ENCODE measurements around the gene LMO3.

DNA sequence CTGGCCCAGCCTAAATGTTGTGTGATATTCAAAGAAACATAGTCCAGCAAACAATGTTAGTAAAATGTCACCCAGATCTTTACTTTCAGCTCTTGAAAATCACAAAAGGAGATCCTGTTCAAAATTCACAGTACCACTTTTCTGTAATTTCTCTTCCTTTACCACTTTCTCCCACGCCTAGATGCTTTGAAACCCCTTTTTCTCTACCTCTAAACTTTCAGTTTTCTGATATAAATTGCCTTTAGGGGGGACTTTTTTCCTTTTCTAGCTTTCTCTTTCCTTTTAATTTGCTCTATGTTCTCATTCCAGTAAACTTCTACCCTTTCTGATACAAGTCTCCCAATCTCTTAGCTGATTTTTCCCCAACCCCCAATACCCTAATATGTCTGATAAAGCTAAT is 101.8 kb downstream of the LMO3 start:
- TF ChIP-seq NR2C2 (CRISPR knock-in tag; IDR thresholded peaks at IDR 0.05; ENCODE audit: borderline replicate concordance) (no peak), ZNF329 (CRISPR knock-in tag; IDR thresholded peaks at IDR 0.05; ENCODE audit: low read depth) (no peak), CTCF (CRISPR knock-in tag; IDR thresholded peaks at IDR 0.05) (no peak), ZKSCAN1 (IDR thresholded peaks at IDR 0.05; ENCODE audit: low read length) (no peak), ZNF3 (CRISPR knock-in tag; IDR thresholded peaks at IDR 0.05) (no peak), FUBP1 (CRISPR knock-in tag; IDR thresholded peaks at IDR 0.05; ENCODE audit: borderline replicate concordance) (no peak), MEF2D (CRISPR knock-in tag; IDR thresholded peaks at IDR 0.05) (no peak), RAD21 (CRISPR knock-in tag; IDR thresholded peaks at IDR 0.05) (no peak), MZF1 (CRISPR knock-in tag; IDR thresholded peaks at IDR 0.05; ENCODE audit: borderline replicate concordance) (no peak), EZH2 (conservative IDR thresholded peaks at IDR 0.05; ENCODE audit: low read depth, low read length) (no peak), HNRNPLL (IDR thresholded peaks at IDR 0.05; ENCODE audit: low read depth, low read length, poor library complexity, severe bottlenecking) (no peak), PHF21A (CRISPR knock-in tag; IDR thresholded peaks at IDR 0.05) (no peak)

Measured in HepG2 (cell line).